K562 (cell line): Measurements from ENCODE around the gene MAML3. TPM values are rescaled to one million over a fixed set of nuclear protein-coding genes. Genes with fewer than 3 reads are reported as not detected.

Experiments used
- ATAC-seq: fragments of 200-7000 bp; cut with Tn5 transposase; 3 replicates; pipeline ENCODE4 v1.9.1; 2020; ENCODE audit warnings: moderate library complexity
- BruUV-seq: library from RNA; stranded (reverse); fragments of 400-500 nt; replicated peaks from 2 replicates; lab custom pipeline; 2021; lab: Mats Ljungman, UMichigan
- CTCF ChIA-PET: fragments of 300-600 bp; formaldehyde crosslinking; extraction: SDS; loops from one replicate; lab custom pipeline; 2021; ENCODE audit warnings: low intra/inter-chr PET ratio; lab: Yijun Ruan, JAX
- POLR2A ChIA-PET: fragments of 300-600, 350-650 bp; sonication (Branson Sonifier 250); formaldehyde crosslinking; extraction: SDS; loops from one replicate; lab custom pipeline; 2021; ENCODE audit warnings: antibody characterized with exemption, inconsistent platforms; lab: Yijun Ruan, JAX
- DNase-seq, 4 experiments: peaks; one replicate each; pipeline versions ENCODE4 v3.0.0 to v3.0.0-alpha.2; 2011 to 2018; ENCODE audit warnings: low spot score in 3 of 4, mixed read lengths in 3 of 4; ENCODE audit errors: extremely low read depth in 1 of 4
- FAIRE-seq: peaks from 2 replicates; lab custom pipeline; 2011; peaks lifted over from hg19 to GRCh38; lab: Jason Lieb, UNC
- H2AFZ ChIP-seq: 2 replicates; pipeline ENCODE4 v1.6.0; 2011; ENCODE audit warnings: low read depth, low read length, control low read depth, inconsistent platforms
- H3K27ac ChIP-seq: fragments of 200-600 bp; 3 replicates; pipeline ENCODE4 v1.8.0; 2011; ENCODE audit warnings: low read depth, mild to moderate bottlenecking, control low read depth, inconsistent platforms, low read length, moderate library complexity, mixed read lengths; ENCODE audit errors: extremely low read depth
- H3K27me3 ChIP-seq, 2 experiments: fragments of 300-600 bp in 1 of 2; 2 replicates in 1 of 2; 3 replicates in 1 of 2; pipeline versions ENCODE4 v1.6.0 to v1.8.0; 2011; ENCODE audit warnings: inconsistent platforms in 2 of 2, low read length in 2 of 2, mild to moderate bottlenecking in 1 of 2, mixed read lengths in 1 of 2, moderate library complexity in 1 of 2; ENCODE audit not compliant: control insufficient read depth in 2 of 2, insufficient read depth in 2 of 2
- H3K36me3 ChIP-seq: fragments of 300-600 bp; 3 replicates; pipeline ENCODE4 v1.8.0; 2011; ENCODE audit warnings: mild to moderate bottlenecking, low read length, inconsistent platforms; ENCODE audit not compliant: control insufficient read depth, insufficient read depth
- H3K4me1 ChIP-seq, 2 experiments: fragments of 200-600 bp in 1 of 2; replicated peaks in 1 of 2; 2 replicates in 1 of 2; 3 replicates in 1 of 2; pipeline versions ENCODE4 v1.5.1 to v1.8.0; 2011; ENCODE audit warnings: inconsistent platforms in 2 of 2, low read length in 2 of 2, mild to moderate bottlenecking in 1 of 2, mixed read lengths in 1 of 2, moderate library complexity in 1 of 2; ENCODE audit not compliant: control insufficient read depth in 2 of 2, insufficient read depth in 2 of 2
- H3K4me2 ChIP-seq: 2 replicates; pipeline ENCODE4 v1.6.1; 2011; ENCODE audit warnings: low read length, control low read depth, inconsistent platforms, mixed read lengths; ENCODE audit not compliant: insufficient read depth
- H3K4me3 ChIP-seq: fragments of 200-600 bp; sonication (generic), shearing (Covaris generic); 2 replicates; pipeline ENCODE4 v1.5.1; 2016; ENCODE audit warnings: control low read depth, inconsistent platforms
- H3K79me2 ChIP-seq: fragments of 200-600 bp; 3 replicates; pipeline ENCODE4 v1.8.0; 2011; ENCODE audit warnings: low read length, inconsistent platforms; ENCODE audit not compliant: control insufficient read depth, insufficient read depth
- H3K9ac ChIP-seq, 2 experiments: 2 replicates each; pipeline versions ENCODE4 v1.6.0 to v1.6.1; 2011; ENCODE audit warnings: low read depth in 2 of 2, low read length in 2 of 2, control low read depth in 1 of 2, inconsistent platforms in 1 of 2, mild to moderate bottlenecking in 1 of 2, mixed read lengths in 1 of 2; ENCODE audit not compliant: insufficient read depth in 1 of 2
- H3K9me1 ChIP-seq: one replicate; pipeline ENCODE4 v1.6.0; 2011; ENCODE audit warnings: inconsistent platforms, mild to moderate bottlenecking, low read length, moderate library complexity; ENCODE audit not compliant: control insufficient read depth, insufficient read depth
- H3K9me3 ChIP-seq: replicated peaks from 2 replicates; pipeline ENCODE4 v1.5.1; 2011; ENCODE audit warnings: low read depth, low read length, inconsistent platforms; ENCODE audit not compliant: control insufficient read depth, insufficient read depth
- H4K20me1 ChIP-seq: replicated peaks from 2 replicates; pipeline ENCODE4 v1.6.1; 2011; ENCODE audit warnings: low read length, inconsistent platforms, mixed read lengths; ENCODE audit not compliant: control insufficient read depth, insufficient read depth
- CTCFL ChIP-seq: IDR thresholded peaks from 2 replicates; pipeline ENCODE4 v1.6.1; 2011; ENCODE audit warnings: borderline replicate concordance, low read depth, mild to moderate bottlenecking, moderate library complexity, low read length; ENCODE audit not compliant: insufficient read depth, poor library complexity, severe bottlenecking
- DPF2 ChIP-seq: fragments of 450-650 bp; IDR thresholded peaks from 2 replicates; pipeline ENCODE4 v1.6.1; 2016
- ETV5 ChIP-seq: sonication (generic); formaldehyde crosslinking; IDR thresholded peaks from 2 replicates; pipeline ENCODE4 v1.4.0; 2020; ENCODE audit warnings: low read depth, mild to moderate bottlenecking, missing genetic modification reagents
- FOXJ2 ChIP-seq: fragments of 200-800 bp; sonication (Bioruptor generic); IDR thresholded peaks from 2 replicates; pipeline ENCODE4 v1.6.1; 2016; ENCODE audit warnings: missing genetic modification characterization, missing compliant biosample characterization
- HINFP ChIP-seq: fragments of 450-650 bp; conservative IDR thresholded peaks from 2 replicates; pipeline ENCODE4 v1.6.1; 2016; ENCODE audit warnings: missing genetic modification characterization, low read depth, mild to moderate bottlenecking, control low read depth, missing compliant biosample characterization
- HMGXB4 ChIP-seq: sonication (generic); formaldehyde crosslinking; IDR thresholded peaks from 2 replicates; pipeline ENCODE4 v1.8.1; 2023; ENCODE audit warnings: mild to moderate bottlenecking, missing genetic modification reagents
- JUND ChIP-seq, 2 experiments: IDR thresholded peaks; 2 replicates in 1 of 2; 3 replicates in 1 of 2; pipeline ENCODE4 v1.6.1; 2011; ENCODE audit warnings: borderline replicate concordance in 2 of 2, low read depth in 2 of 2, low read length in 2 of 2, improper control_type of control experiment in 1 of 2, missing biosample characterization in 1 of 2, missing genetic modification characterization in 1 of 2, missing genetic modification reagents in 1 of 2
- KDM4B ChIP-seq, 2 experiments: fragments of 450-650 bp in 1 of 2; sonication (generic) in 1 of 2; IDR thresholded peaks; 2 replicates each; pipeline ENCODE4 v1.6.1; 2016 to 2017; ENCODE audit warnings: borderline replicate concordance in 2 of 2, antibody characterized with exemption in 1 of 2, low read depth in 1 of 2, mild to moderate bottlenecking in 1 of 2
- MAFG ChIP-seq: fragments of 450-650 bp; conservative IDR thresholded peaks from 2 replicates; pipeline ENCODE4 v1.6.1; 2016; ENCODE audit warnings: missing genetic modification characterization, missing compliant biosample characterization
- MEF2D ChIP-seq: conservative IDR thresholded peaks from 2 replicates; pipeline ENCODE4 v1.6.1; 2016; ENCODE audit warnings: low read depth, missing genetic modification characterization, missing compliant biosample characterization
- PML ChIP-seq: IDR thresholded peaks from 2 replicates; pipeline ENCODE4 v1.6.1; 2012; ENCODE audit warnings: low read length, inconsistent platforms
- SP2 ChIP-seq: IDR thresholded peaks from 2 replicates; pipeline ENCODE4 v1.6.1; 2011; ENCODE audit warnings: mild to moderate bottlenecking, low read depth, low read length, moderate library complexity; ENCODE audit not compliant: poor library complexity, severe bottlenecking; ENCODE audit errors: extremely low read depth
- TARDBP ChIP-seq: fragments of 450-650 bp; IDR thresholded peaks from 2 replicates; pipeline ENCODE4 v1.6.1; 2016
- TCF15 ChIP-seq: fragments of 250-450 bp; sonication (Bioruptor Pico); IDR thresholded peaks from 2 replicates; pipeline ENCODE4 v1.8.0; 2022; ENCODE audit warnings: moderate library complexity, mild to moderate bottlenecking, inconsistent platforms
- WGBS: fragments of 100-300 bp; shearing (Covaris generic); methylation state at CpG from one replicate; pipeline ENCODE4 v1.1.6; 2016; ENCODE audit warnings: low coverage, mixed read lengths; ENCODE audit not compliant: insufficient coverage; ENCODE audit errors: missing lambda C conversion rate; 5-methylcytosine and 5-hydroxymethylcytosine counted together
- in situ Hi-C: fragments of 300-500 bp; cut with MboI; formaldehyde crosslinking; loops from 4 replicates; pipeline ENCODE4 v1.15.0; 2018; ENCODE audit warnings: inconsistent platforms, mixed read lengths
- intact Hi-C: fragments of 100-400 bp; cut with micrococcal nuclease; formaldehyde crosslinking; loops from 2 replicates; pipeline ENCODE4 v1.14.2; 2022
- polyA plus RNA-seq, 8 experiments: library from polyadenylated mRNA; depleted of rRNA in 4 of 8; stranded (reverse) in 5 of 8; unstranded in 3 of 8; fragments of >200 nt; fragmentation: Nextera tagmentation in 2 of 8; fragmentation: Illumina TruSeq in 1 of 8; extraction: Ambion mirVana in 2 of 8; extraction: Trizol in 1 of 8; gene quantifications; 2 replicates each; pipeline versions ENCODE4 v1.2.1 to v1.2.3, GENCODE V29; 2011 to 2014; ENCODE audit warnings: inconsistent platforms in 1 of 8, missing spikeins in 1 of 8
- total RNA-seq, 7 experiments: library from RNA; depleted of rRNA in 6 of 7; stranded (reverse); fragments of >200 nt in 6 of 7; fragmentation: Illumina TruSeq in 2 of 7; extraction: Trizol in 2 of 7; gene quantifications; 2 replicates each; pipeline versions ENCODE4 v1.2.1 to v1.2.3, GENCODE V29; 2011 to 2021; ENCODE audit warnings: low replicate concordance in 1 of 7

MAML3 gene
- total and polyA plus RNA-seq, 9 of the 15 experiments (the other 6 are each of a cell fraction or from before 2014, with no cell fraction given) = 0.01 to 0.55 (median 0.25) TPM

GRCh38 chr4:139690419-139690818, 463.6 kb downstream of the MAML3 start (continued):
- TF ChIP-seq CTCFL = no peak

GRCh38 chr4:139689093-139689722, 464.8 kb downstream of the MAML3 start:
- Histone ChIP-seq H3K9me1 (no peaks in the 10 kb centered on the region), H3K4me2 (no peak overlapping the region), H3K4me1 (peaks cover 6 to 37% of the 10 kb centered on the region in 2 experiments), H2AFZ (no peak overlapping the region), H3K4me3 (no peak overlapping the region), H3K9ac (no peak overlapping the region), H3K27ac (no peak overlapping the region), H3K27me3 (no peaks in the 10 kb centered on the region), H4K20me1 (no peaks in the 10 kb centered on the region), H3K9me3 (peaks cover 11% of the 10 kb centered on the region), H3K36me3 (peaks cover 20% of the 10 kb centered on the region; the same call in 2 of the 3 replicates), H3K79me2 (peaks cover 10% of the 10 kb centered on the region)
- ChIA-PET CTCF (no interaction called here), POLR2A (interaction anchor here (0.6 kb wide), 1 partner anchor 10 kb away, joined by 3 read pairs; no protein-coding TSS in a partner anchor)
- BruUV-seq = no TSS peak
- in situ Hi-C loops = no loop called here
- 75% methylated on average over 5 of the region's 6 CpGs for WGBS
- DNase-seq (no peak), FAIRE-seq (no peak), ATAC-seq (no peak)
- intact Hi-C loops = no loop called here
- TF ChIP-seq MAFG (tag) = no peak
- no peak for TF ChIP-seq HINFP (tag)
- TF ChIP-seq ETV5 (CRISPR knock-in tag) = no peak
- no peak for TF ChIP-seq MEF2D (tag)
- no peak for TF ChIP-seq TARDBP
- no peak for TF ChIP-seq TCF15 (CRISPR knock-in tag)
- TF ChIP-seq SP2 = no peak
- no peak for TF ChIP-seq KDM4B (IDR thresholded peaks at IDR 0.05; ENCODE audit: borderline replicate concordance in 2 of 2, low read depth in 1 of 2)
- no peak for TF ChIP-seq FOXJ2 (tag)
- no peak for TF ChIP-seq PML
- TF ChIP-seq HMGXB4 (CRISPR knock-in tag) = no peak
- no peak for TF ChIP-seq JUND (IDR thresholded peaks at IDR 0.05; ENCODE audit: borderline replicate concordance, low read depth, low read length)
- TF ChIP-seq JUND (tag; IDR thresholded peaks at IDR 0.05; ENCODE audit: borderline replicate concordance, low read depth, low read length) = no peak
- TF ChIP-seq DPF2 = no peak
